HG02885 (cell line): ENCODE data around the gene KRTAP9-1.
"Not testable (repeated sequence)": the region's sequence is repeated elsewhere in the genome, so short reads cannot be mapped to it uniquely, and the experiment has no call there.

Source experiments
- ATAC-seq: cut with Tn5 transposase; IDR thresholded peaks from one replicate; pipeline ENCODE4 v1.9.1; 2021; ENCODE audit warnings: mild to moderate bottlenecking; ENCODE audit not compliant: unreplicated experiment, poor library complexity

The KRTAP9-1 gene, protein sequence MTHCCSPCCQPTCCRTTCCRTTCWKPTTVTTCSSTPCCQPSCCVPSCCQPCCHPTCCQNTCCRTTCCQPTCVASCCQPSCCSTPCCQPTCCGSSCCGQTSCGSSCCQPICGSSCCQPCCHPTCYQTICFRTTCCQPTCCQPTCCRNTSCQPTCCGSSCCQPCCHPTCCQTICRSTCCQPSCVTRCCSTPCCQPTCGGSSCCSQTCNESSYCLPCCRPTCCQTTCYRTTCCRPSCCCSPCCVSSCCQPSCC

GRCh38 chr17:41189837-41190318, at the start of gene KRTAP9-1:
Gene KRTAP9-1, plus strand, starts transcription at chr17:41189887. Its CDS starts 0 bp downstream, at chr17:41189887.
- ATAC-seq, result not testable (repeated sequence)

- ATAC-seq, result no peak
These were observed 49.1 kb upstream of the KRTAP9-1 start, which contains the start of gene KRTAP4-6 for GRCh38 chr17:41140360-41141131. Gene KRTAP4-6, minus strand, starts transcription at chr17:41140544. Its CDS starts 57 bp downstream, at chr17:41140487.

DNA sequence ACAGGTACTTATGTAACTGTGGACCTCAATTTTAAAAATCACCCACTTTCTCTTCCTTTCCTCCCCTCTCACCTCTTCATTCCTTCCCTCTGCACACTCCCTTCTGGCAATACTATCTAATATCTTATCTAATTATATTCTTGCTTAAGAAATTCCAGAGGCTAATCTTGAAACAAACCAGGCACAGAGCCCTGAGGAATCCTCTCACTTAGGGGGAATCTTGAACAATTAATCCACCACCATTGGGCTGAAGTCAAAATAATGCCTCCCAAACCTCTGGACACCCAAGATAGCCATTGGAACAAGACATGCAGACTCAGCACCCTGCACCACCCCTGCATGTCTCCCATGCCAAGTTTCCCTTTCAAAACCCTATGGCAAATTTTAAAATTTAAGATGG, 48.3 kb upstream of the KRTAP9-1 start:
- no peak for ATAC-seq

- ATAC-seq, result no peak
These were observed 44.8 kb upstream of the KRTAP9-1 start for GRCh38 chr17:41144846-41145245.

DNA sequence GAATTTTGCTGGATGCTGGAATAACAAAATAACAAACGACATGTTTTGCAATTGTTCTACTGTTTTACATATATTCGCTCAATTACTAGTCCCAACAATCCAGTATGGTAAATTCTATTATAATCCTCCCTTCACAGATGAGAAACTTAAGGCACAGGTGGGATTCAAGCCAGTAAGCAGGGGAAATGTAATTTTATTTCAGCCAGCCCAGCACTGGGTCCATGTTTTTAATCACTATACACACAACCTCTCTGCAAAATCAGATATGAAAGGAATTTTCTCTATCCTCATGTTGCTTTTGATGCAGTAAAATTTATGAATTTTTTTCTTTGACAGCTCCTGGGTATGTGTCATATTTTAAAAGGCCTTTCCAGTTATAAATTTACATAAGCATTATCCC, 44.4 kb upstream of the KRTAP9-1 start:
- no peak for ATAC-seq

GRCh38 chr17:41147531-41148204, 42.0 kb upstream of the KRTAP9-1 start:
- no peak for ATAC-seq

DNA sequence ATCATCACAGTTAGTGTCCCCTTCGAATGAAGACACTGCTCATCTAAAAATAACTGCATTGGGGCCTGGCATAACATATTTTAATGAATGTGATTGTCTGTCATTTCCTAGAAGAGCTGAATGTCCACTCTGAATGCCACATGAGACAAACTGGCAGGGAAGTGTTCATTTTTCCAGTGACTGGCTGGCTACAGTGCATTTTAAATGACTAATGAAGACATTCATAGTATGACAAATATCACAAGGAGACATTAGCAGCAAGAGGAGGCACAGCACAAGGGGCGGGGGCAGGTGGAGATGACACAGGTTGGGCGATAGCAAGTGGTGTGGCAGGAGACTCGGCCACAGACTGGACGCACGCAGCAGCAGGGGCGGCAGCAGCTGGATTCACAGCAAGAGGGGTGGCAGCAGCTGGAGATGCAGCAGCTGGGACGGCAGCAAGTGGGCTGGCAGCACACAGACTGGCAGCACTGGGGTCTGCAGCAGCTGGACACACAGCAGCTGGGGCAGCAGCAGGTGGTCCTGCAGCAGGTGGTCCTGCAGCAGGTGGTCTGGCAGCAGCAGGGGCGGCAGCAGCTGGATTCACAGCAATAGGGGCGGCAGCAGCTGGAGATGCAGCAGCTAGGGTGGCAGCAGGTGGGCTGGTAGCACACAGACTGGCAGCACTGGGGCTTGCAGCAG, 40.6 kb upstream of the KRTAP9-1 start:
- not testable (repeated sequence) for ATAC-seq

DNA sequence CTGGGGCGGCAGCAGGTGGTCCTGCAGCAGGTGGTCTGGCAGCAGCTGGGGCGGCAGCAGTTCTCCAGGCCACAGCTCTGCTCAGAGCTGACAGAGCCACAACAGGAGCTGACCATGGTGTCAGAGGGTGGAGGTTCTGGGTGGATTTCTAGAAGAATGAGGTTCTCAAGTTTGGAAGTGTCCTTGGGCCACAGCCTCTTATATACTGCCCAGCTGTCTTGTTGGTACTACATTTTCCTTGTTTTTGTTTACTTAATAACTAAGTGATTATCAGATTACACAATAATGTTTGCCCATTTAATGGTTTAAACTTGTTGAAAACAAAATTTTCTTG, 40.1 kb upstream of the KRTAP9-1 start, which contains the start of gene KRTAP4-5:
Gene KRTAP4-5 (minus strand): TSS at position 174 of the 334 bp plus-strand sequence. CDS start 58 bp downstream, at position 116.
- ATAC-seq, result no peak

DNA sequence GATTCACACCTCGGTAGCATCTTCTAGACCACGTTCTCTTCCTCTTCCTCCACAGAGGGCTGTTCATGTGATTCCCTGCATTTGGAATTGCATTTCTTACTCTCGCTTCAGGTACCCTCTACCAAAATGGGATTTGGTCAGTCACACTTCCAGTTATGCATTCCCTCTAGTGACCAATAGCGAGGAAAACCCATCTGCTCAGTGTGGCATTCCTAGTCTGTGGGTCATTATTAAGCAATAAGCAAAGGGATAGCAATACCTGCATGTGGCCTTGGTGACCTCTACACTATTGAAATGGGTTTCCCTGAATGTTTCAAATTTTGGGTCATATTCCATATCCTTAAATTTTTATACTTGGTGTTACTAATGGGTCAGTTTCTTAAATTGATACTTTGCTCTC, 39.7 kb upstream of the KRTAP9-1 start:
- ATAC-seq, result no peak

GRCh38 chr17:41151525-41151924, 38.2 kb upstream of the KRTAP9-1 start:
- no peak for ATAC-seq

DNA sequence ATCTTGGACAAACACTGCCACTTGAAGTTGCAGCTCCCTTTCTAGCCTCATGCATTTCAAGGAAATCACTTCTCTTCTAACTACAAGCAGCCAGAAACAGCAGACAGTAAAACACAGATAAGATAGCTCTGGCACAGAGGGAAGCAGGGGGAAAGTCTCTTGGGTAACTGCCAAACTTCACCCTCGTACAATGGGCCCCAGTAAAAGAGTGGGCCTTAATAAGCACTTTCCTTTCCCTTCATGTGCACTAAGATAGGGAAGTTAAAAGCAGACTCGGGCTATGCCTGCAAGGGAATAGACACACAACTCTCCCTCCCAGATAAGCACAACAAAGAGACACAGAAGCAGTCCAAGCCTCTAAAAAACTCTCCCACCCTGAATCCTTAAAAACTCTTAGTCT, 35.8 kb upstream of the KRTAP9-1 start:
- no peak for ATAC-seq

- ATAC-seq, result not testable (repeated sequence)
These were observed 29.5 kb upstream of the KRTAP9-1 start for GRCh38 chr17:41160190-41160589.

- no peak for ATAC-seq
These were observed 29.0 kb upstream of the KRTAP9-1 start, which contains the start of gene KRTAP4-4 for GRCh38 chr17:41160648-41161047. Gene KRTAP4-4, minus strand, starts transcription at chr17:41160748. Its CDS starts 57 bp downstream, at chr17:41160691.

DNA sequence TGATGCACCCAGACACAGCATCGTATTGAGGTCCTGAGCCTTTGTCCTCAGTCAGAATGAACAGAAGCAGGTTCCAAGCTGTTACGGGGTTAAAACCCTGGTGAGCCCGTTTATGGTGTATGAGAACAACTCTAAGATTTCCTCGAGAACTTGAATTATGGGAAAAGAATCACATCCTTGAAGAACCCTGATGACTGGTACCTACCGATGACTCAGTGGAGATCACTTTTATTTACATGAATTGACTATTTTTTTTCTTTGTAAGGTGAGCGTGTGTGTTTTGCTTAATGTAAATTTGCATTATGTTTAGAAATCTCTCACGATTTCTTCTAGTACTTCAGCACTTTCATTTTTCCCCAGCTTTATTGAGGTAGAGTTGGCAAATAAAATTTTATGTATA, 25.9 kb upstream of the KRTAP9-1 start:
- no peak for ATAC-seq

GRCh38 chr17:41167561-41167960, 22.1 kb upstream of the KRTAP9-1 start:
- ATAC-seq, result no peak

GRCh38 chr17:41168121-41168520, 21.6 kb upstream of the KRTAP9-1 start, which contains the start of gene KRTAP4-3:
Gene KRTAP4-3, minus strand, starts transcription at chr17:41168221. Its CDS starts 49 bp downstream, at chr17:41168172.
- ATAC-seq, result no peak

DNA sequence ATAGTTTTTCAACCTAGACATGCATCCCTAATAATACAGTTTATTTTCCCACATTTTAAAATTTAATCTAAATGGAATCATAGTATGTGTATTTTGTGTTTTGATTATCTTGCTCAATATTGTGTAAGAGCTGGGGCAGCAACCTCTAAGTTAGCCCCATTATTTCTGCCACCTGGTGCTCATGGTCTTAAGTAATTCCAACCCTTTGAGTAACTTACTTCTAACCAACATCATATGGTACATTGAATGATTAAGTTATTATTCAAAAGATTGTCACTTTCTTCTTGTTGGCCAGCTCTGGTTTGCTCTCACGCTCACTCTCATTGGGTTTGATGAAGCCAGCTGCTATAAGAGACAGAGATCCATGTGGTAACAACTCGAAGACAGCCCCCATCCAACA, 17.8 kb upstream of the KRTAP9-1 start:
- no peak for ATAC-seq

GRCh38 chr17:41176744-41177387, 12.8 kb upstream of the KRTAP9-1 start:
- no peak for ATAC-seq

DNA sequence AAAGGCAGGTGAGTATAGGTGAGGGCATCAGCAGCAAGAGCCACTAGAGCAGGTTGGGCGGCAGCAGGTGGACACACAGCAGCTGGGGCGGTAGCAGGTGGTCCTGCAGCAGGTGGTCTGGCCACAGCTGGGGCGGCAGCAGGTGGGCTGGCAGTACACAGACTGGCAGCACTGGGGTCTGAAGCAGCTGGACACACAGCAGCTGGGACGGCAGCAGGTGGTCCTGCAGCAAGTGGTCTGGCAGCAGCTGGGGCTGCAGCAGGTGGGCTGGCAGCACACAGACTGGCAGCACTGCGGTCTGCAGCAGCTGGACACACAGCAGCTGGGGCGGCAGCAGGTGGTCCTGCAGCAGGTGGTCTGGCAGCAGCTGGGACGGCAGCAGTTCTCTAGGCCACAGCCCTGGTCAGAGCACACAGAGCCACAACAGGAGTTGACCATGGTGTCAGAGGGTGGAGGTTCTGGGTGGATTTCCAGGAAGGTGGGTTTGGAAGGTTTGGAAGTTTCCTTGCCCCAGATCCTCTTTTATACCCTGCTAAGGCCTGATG, 11.9 kb upstream of the KRTAP9-1 start, which contains the start of gene KRTAP4-2:
Gene KRTAP4-2 (minus strand): TSS at position 495 of the 545 bp plus-strand sequence. CDS start 57 bp downstream, at position 438.
- ATAC-seq, result no peak
